Measurements from ENCODE around the gene ZNF106. TPM values are rescaled to one million over a fixed set of nuclear protein-coding genes. Genes with fewer than 3 reads are reported as not detected.

The ZNF106 gene
- total RNA-seq, 1 donor from 2014 or later = 62.1 TPM

DNA sequence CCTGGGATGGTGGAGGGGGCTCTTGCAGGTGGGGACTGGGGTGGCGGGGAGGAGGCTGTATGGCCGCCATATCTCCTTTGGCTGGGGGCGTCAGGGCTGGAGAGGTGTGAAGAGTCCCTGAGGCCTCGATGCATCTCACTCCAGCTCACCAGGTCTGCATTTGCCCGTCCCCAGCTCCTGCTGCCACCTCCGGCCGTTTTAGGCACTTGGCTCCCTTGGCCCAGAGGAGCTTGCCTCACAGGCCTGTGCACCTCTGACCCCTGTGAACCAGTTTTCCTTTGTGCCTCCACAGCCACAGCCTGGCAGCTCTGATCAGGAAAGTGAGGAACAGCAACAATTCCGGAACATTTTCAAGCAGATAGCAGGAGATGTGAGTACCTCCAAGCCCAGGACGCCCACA is 81.9 kb downstream of the ZNF106 start:
- Mint-ChIP-seq H3K4me1 (no peaks in the 10 kb centered on the region), H3K4me3 (no peak overlapping the region), H3K27ac (no peak overlapping the region), H3K9me3 (no peaks in the 10 kb centered on the region), H3K27me3 (no peaks in the 10 kb centered on the region), H3K36me3 (ENCODE audit: low read depth) (peaks cover 7% of the 10 kb centered on the region)
- intact Hi-C loops (cut with micrococcal nuclease) = no loop called here
- no peak for DNase-seq

DNA sequence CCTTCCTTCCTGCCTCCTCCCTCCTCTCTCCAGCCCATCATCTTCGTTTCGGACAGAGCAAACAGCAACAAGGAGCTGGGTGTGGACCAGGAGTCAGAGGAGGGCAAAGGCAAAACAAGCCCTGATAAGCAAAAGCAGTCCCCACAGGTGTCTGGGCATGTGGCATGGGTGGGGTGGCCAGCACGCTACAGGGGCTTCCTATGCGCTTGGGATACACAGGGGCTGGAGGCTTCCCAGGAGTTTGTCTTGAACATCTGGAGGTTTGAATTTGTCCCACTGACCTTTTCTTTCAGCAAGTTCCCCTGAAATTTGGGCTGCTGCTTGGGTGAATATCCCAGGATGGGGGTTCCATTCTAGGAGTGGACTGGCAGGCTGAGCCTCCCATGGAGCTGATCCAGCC is 82.8 kb downstream of the ZNF106 start:
- H3K9me3 Mint-ChIP-seq = no peaks in the 10 kb centered on the region
- H3K4me3 Mint-ChIP-seq = no peak overlapping the region
- intact Hi-C loops (cut with micrococcal nuclease) = no loop called here
- no peak overlapping the region for H3K27ac Mint-ChIP-seq
- no peak for DNase-seq
- no peaks in the 10 kb centered on the region for H3K27me3 Mint-ChIP-seq
- H3K4me1 Mint-ChIP-seq = peaks cover 2% of the 10 kb centered on the region
- peaks cover 5% of the 10 kb centered on the region for H3K36me3 Mint-ChIP-seq (ENCODE audit: low read depth)

DNA sequence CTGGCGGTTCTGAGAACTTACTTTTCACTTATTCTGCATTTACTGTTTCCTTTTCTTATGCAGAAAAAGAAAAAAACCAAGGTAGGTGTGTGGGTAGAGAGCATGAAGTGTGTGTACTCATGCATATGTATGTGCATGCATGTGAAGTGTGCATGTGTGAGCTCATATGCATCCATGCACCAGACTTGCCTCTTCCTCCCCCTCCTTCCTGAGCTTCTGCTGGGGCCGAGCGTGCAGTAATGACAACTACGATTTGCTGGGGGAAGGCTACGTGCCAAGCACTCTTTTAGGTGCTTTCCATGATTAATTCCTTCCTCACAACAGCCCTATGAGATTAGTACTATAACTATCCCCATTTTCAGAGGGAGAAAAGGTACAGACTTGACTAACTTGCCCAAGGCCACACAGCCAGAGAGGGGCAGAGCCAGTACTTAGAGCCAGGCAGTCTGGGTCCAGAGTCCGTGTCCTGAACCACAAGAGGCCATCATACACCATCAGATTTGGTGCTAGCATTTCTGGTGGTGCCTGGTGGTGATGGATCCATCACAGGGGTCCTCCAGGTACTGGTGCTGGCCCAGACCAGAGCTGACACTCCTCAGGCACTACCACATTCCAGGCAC is 85.0 kb downstream of the ZNF106 start:
- Mint-ChIP-seq H3K36me3 (ENCODE audit: low read depth) (peaks cover 4% of the 10 kb centered on the region), H3K4me3 (no peak overlapping the region), H3K4me1 (peaks cover 5% of the 10 kb centered on the region), H3K9me3 (no peaks in the 10 kb centered on the region), H3K27me3 (no peaks in the 10 kb centered on the region), H3K27ac (no peak overlapping the region)
- no peak for DNase-seq
- intact Hi-C loops (cut with micrococcal nuclease) = no loop called here

DNA sequence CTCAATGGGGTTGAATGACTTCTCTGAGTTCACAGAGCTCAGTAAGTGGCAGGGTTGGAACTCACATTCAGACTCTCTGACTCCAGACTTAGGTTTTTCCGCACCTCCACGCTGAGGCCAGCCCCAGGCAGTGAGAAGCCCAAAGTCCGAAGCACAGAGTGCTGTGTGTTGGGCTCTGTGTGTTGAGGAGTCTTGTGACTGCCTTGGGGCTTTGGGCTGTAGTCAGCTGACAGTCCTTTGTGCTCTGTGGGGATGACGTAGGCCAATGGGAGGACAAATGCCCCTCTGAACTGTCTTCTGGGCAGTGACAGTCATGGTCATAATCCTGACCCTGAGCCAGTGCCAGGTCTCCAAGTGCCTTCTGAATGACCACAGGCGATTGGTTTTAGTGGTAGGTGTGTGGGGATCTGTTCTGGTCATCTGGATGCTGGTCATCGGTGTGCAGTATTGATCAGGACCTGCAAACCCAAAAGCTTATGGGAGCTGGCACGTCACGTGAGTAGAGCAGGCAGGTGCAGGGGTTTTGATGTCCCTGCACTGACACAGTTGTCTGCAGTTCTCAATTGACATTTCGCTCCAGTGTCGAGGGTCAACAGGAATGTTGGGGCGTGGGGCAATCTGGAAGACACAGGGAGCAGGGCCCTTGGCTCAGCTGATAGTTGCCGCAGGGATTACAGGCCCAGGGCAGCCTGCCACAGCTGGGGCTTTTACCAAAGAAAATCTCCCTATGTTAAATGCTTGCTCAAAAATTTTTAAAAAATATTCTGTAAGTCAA is 86.3 kb downstream of the ZNF106 start:
- no peaks in the 10 kb centered on the region for H3K27me3 Mint-ChIP-seq
- intact Hi-C loops (cut with micrococcal nuclease) = no loop called here

DNA sequence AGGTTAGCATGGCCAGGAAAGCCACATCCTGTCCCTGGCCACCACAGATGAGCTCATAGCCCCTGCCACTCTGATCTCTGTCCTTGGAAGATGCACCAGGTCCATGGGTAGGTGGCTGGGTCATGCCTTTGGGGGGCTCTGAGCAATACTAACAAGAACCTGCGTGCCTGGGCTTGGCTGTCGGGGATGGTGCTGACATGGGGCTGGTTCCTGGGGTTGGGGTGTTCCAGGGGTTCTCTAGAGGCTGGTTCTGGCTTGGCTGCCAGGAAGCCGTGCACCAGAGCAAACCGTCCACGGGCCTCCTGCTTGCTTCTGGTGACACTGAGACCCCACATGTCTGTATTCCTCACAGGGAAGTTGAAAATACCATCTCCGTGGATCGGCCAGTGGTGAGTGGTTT is 87.6 kb downstream of the ZNF106 start:
- H3K27ac Mint-ChIP-seq = no peak overlapping the region
- H3K4me3 Mint-ChIP-seq = no peak overlapping the region
- no peaks in the 10 kb centered on the region for H3K27me3 Mint-ChIP-seq
- H3K36me3 Mint-ChIP-seq (ENCODE audit: low read depth) = peaks cover 2% of the 10 kb centered on the region
- intact Hi-C loops (cut with micrococcal nuclease) = no loop called here
- no peaks in the 10 kb centered on the region for H3K9me3 Mint-ChIP-seq
- DNase-seq = no peak
- peaks cover 5% of the 10 kb centered on the region for H3K4me1 Mint-ChIP-seq

More for the DNA sequence above, 86.3 kb downstream of the ZNF106 start:
- Mint-ChIP-seq H3K9me3 (no peaks in the 10 kb centered on the region), H3K36me3 (ENCODE audit: low read depth) (peaks cover 2% of the 10 kb centered on the region), H3K27ac (no peak overlapping the region), H3K4me1 (peaks cover 5% of the 10 kb centered on the region), H3K4me3 (no peak overlapping the region)
- no peak for DNase-seq

DNA sequence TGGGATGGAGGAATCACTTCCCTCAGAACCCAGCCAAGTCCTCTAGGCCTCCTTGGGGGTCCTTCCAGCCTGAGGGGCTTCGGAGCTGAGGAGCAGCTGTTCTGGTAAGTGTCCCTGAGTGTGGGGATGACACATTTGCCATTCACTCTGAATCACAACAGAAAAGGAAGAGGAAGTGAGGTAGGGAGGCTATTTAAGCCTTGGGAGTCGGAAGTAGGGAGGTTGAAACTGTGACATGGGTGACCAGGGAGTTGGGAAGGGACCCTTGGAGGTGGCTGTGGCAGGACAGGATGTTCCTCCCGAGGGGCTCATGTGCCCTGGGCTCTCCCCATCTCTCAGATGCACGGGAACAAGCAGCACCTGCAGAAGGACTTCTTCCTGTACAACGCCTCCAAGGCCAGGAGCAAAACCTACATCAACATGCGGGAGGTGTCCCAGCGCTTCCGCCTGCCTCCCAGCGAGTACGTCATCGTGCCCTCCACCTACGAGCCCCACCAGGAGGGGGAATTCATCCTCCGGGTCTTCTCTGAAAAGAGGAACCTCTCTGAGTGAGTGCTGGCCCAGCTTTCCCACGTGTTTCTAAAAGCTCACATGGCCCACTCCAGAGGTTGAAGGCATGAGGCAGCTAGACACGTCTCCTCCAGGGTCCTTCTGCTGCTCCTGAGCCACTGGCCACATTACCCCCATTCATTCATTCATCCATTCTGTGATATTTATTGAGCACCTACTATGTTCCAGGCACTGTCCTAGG is 88.3 kb downstream of the ZNF106 start:
- H3K27me3 Mint-ChIP-seq = no peaks in the 10 kb centered on the region
- intact Hi-C loops (cut with micrococcal nuclease) = no loop called here
- no peak for DNase-seq
- no peak overlapping the region for H3K27ac Mint-ChIP-seq
- H3K9me3 Mint-ChIP-seq = no peaks in the 10 kb centered on the region
- peaks cover 2% of the 10 kb centered on the region for H3K36me3 Mint-ChIP-seq (ENCODE audit: low read depth)
- no peak overlapping the region for H3K4me3 Mint-ChIP-seq
- H3K4me1 Mint-ChIP-seq = peaks cover 5% of the 10 kb centered on the region

DNA sequence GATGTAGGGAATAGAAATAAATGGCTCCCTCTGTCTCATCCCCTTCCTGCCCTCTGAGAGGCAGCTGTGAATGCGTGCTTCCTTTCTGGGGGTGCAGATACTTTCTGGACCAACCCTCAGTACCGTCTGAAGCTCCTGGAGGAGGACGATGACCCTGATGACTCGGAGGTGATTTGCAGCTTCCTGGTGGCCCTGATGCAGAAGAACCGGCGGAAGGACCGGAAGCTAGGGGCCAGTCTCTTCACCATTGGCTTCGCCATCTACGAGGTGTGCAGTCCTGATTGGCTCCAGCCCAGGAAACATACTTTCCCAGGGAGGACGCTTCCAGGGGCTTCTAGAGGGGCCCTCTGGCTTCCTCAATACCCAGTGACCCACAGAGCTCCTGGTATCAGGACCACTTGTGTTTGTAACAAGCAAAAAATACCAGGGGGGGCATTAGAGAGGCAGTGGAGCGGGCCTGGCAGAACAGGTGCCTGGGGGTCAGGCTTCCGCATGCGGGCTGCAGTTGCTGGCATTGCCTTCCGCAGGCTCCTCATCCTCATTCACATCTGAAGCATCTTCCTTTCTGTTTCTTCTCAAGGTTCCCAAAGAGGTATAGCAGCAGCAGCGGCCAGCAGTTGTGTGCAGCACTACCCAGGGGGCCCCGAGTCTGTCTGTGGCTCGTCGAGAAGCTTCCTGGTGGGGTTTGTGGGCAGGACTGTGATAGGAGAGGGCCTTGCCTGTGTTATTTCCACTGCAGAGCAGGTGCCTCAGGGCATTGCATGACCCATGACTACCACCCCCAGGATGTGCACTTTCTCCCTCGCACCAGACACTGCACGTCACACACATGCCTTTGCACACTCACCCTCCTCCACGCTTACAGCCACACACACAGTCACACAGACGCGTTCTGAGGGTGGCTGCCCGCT is 89.1 kb downstream of the ZNF106 start:
- no peaks in the 10 kb centered on the region for H3K9me3 Mint-ChIP-seq
- peaks cover 5% of the 10 kb centered on the region for H3K4me1 Mint-ChIP-seq
- H3K27me3 Mint-ChIP-seq = no peaks in the 10 kb centered on the region
- DNase-seq = no peak
- H3K36me3 Mint-ChIP-seq (ENCODE audit: low read depth) = peaks cover 2% of the 10 kb centered on the region
- intact Hi-C loops (cut with micrococcal nuclease) = no loop called here
- peak overlapping the region; percentile 38 for H3K4me3 Mint-ChIP-seq
- H3K27ac Mint-ChIP-seq = peak overlapping the region; percentile 67

DNA sequence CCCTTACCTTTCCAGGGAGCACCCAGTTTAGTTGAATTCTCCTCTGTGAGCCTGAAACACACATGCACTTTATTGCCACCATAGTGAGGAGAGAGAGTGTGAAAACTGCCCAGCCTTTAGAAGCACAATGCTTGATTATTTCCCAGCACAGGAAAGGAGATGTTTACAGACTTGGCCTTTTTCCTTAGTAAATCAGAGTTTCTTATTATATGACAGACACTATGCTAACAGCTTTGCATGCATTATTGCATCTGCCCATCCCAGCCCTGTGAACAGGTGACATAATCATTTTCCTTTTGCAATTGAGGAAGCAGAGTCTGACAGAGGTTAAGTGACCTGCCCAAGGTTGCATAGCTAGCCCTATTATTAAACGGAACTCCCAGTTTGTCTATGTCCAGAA is 95.1 kb downstream of the ZNF106 start:
- intact Hi-C loops (cut with micrococcal nuclease) = no loop called here
- DNase-seq = no peak

DNA sequence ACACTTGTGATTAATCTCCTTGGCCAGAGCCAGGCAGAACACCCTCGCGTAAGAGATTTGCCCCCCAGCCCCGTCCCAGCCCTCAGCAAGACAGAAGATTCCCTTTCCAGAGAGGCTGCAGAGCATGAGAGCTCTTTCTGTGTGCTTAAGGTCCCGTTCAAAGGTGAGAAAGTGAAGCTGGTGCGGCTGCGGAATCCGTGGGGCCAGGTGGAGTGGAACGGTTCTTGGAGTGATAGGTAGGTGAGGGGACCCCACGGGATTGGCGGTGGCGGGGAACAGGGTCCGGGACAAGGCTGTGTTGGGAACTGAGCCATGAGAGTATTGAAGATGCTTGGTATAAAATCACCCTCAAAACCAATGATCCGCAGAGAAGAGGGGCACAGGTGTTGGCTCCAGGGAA is 96.8 kb downstream of the ZNF106 start:
- intact Hi-C loops (cut with micrococcal nuclease) = no loop called here
- no peaks in the 10 kb centered on the region for H3K4me1 Mint-ChIP-seq
- no peak overlapping the region for H3K27ac Mint-ChIP-seq
- H3K9me3 Mint-ChIP-seq = no peaks in the 10 kb centered on the region
- H3K4me3 Mint-ChIP-seq = no peak overlapping the region
- H3K27me3 Mint-ChIP-seq = no peaks in the 10 kb centered on the region
- no peaks in the 10 kb centered on the region for H3K36me3 Mint-ChIP-seq (ENCODE audit: low read depth)
- no peak for DNase-seq

More for the DNA sequence above, 95.1 kb downstream of the ZNF106 start:
- Mint-ChIP-seq H3K4me1 (no peaks in the 10 kb centered on the region), H3K27me3 (no peaks in the 10 kb centered on the region), H3K9me3 (no peaks in the 10 kb centered on the region), H3K27ac (no peak overlapping the region), H3K4me3 (no peak overlapping the region), H3K36me3 (ENCODE audit: low read depth) (no peaks in the 10 kb centered on the region)

DNA sequence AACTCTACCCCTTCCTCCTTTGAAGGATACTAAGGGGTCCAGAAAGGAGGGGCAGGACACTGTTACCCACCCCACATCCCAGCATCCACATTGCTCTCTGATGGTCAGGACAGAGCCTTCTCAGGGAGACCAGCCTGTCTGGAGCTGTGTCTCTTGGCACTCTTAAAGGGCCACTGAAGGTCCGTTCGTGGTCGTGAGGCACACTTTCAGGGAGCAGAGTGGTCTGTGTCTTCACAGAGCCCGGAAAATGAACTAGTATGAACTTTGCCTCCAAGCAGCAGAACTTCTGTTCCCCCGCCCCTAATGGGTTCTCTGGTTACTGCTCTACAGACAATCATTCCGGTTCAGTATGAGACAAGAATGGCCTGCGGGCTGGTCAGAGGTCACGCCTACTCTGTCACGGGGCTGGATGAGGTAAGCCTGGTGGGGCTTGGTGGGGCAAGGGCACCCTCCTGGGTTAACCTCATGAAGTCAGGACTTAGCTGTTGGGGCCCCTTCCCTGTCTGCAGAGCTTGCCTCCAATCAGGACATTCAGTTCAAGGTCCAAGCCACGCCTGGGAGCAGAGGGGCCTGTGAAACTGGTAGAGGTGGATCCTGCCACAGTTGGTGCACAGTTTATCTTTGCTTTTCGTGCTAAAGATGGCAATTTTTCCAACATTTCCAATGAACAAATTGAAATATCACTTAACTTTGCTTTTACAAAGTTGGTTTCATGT is 98.5 kb downstream of the ZNF106 start:
- no peak for DNase-seq
- H3K36me3 Mint-ChIP-seq (ENCODE audit: low read depth) = no peaks in the 10 kb centered on the region
- intact Hi-C loops (cut with micrococcal nuclease) = no loop called here
- H3K9me3 Mint-ChIP-seq = no peaks in the 10 kb centered on the region
- no peaks in the 10 kb centered on the region for H3K27me3 Mint-ChIP-seq
- H3K4me3 Mint-ChIP-seq = no peak overlapping the region
- no peak overlapping the region for H3K27ac Mint-ChIP-seq
- H3K4me1 Mint-ChIP-seq = no peaks in the 10 kb centered on the region

DNA sequence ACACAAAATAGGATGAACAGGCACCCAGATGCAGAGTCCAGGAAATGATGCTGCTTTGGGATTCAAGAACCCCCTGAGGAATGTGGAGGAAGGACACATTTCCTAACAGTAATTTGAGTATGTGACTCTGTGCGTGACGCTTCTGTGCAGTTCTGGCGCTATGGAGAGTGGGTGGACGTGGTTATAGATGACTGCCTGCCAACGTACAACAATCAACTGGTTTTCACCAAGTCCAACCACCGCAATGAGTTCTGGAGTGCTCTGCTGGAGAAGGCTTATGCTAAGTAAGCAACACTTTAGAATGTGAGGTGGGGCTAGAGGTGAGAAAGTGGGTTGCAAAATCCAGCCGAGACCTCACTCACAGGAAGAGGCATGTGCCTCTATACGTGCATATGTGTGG is 103.3 kb downstream of the ZNF106 start:
- H3K4me1 Mint-ChIP-seq = no peaks in the 10 kb centered on the region
- intact Hi-C loops (cut with micrococcal nuclease) = no loop called here
- H3K27ac Mint-ChIP-seq = no peak overlapping the region
- no peaks in the 10 kb centered on the region for H3K36me3 Mint-ChIP-seq (ENCODE audit: low read depth)
- no peak for DNase-seq
- no peaks in the 10 kb centered on the region for H3K9me3 Mint-ChIP-seq
- H3K27me3 Mint-ChIP-seq = no peaks in the 10 kb centered on the region
- H3K4me3 Mint-ChIP-seq = no peak overlapping the region

DNA sequence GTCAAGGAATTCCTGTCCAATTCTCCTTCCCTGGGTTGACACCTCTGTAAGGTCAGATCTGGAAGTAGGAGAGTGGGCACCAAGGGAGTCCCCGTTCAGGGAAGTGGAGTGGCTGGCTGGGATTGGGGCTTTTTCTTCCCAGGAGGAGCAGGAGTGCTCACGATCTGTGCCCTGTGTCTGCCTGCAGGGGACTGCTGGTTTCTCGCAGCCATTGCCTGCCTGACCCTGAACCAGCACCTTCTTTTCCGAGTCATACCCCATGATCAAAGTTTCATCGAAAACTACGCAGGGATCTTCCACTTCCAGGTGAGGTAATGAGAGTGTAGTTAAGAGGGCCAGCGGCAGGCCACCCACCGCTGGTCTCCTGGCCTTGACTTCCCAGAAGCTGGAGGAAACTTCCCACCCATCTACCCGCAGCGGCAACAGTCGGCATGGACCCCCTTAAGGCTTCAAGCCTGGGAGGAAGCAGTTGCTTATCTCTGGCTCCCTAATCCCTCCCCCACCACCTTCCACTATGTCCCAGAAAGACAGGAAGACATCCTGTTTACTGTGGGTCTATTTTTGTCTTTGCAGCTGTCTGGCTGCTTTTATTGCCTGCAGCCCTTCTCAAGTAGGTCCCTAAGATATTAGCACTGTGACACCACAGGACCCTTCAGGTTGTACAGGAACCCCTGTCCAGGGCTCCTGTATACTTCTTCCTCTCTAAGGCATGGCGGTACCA is 104.8 kb downstream of the ZNF106 start:
- Mint-ChIP-seq H3K27ac (no peak overlapping the region), H3K4me3 (no peak overlapping the region), H3K9me3 (no peaks in the 10 kb centered on the region), H3K27me3 (no peaks in the 10 kb centered on the region), H3K36me3 (ENCODE audit: low read depth) (no peaks in the 10 kb centered on the region), H3K4me1 (no peaks in the 10 kb centered on the region)
- no peak for DNase-seq
- intact Hi-C loops (cut with micrococcal nuclease) = no loop called here
